C4-2B (cell line): Measurements from ENCODE around the gene GART.

Experiments
- CTCF ChIP-seq: fragments of 450-650 bp; conservative IDR thresholded peaks from 2 replicates; pipeline ENCODE4 v1.5.1; 2017; ENCODE audit warnings: mild to moderate bottlenecking
- ZFX ChIP-seq: fragments of 450-650 bp; IDR thresholded peaks from 2 replicates; pipeline ENCODE4 v1.6.1; 2017

DNA sequence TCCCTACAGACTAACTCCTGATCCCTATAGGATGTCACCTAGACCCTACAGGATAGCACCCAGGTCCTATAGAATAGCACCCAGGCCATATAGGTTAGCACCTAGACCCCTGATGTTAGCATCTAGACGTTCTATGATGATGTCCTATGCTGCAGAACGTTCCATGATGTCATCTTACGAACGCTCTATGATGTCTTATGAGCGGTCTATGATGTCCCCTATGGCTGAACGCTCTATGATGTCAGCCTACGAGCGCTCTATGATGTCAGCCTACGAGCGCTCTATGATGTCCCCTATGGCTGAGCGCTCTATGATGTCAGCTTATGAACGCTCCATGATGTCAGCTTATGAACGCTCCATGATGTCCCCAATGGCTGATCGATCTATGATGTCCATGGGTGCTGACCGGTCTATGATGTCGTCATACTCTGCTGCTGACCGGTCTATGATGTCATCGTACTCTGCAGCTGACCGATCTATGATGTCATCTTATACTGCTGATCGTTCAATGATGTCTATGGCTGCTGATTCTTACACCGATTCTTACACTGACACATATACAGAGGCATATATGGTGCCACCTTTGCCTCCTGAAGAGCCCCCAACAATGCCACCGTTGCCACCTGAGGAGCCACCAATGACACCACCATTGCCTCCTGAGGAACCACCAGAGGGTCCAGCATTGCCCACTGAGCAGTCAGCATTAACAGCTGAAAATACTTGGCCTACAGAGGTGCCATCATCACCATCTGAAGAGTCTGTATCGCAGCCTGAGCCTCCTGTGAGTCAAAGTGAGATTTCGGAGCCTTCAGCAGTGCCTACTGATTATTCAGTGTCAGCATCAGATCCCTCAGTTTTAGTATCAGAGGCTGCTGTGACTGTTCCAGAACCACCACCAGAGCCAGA, 10.4 kb upstream of the GART start:
- TF ChIP-seq CTCF (no peak), ZFX (no peak)
